ENCODE measurements around the gene CABCOCO1.

CABCOCO1 gene

GRCh38 chr10:61751599-61751998 is 88.9 kb downstream of the CABCOCO1 start:
- CTCF ChIA-PET, result interaction anchor here (0.6 to 1.9 kb wide), 11 partner anchors 10 to 353 kb away, joined by 3 to 13 read pairs (median 4); no protein-coding TSS in a partner anchor
- TF ChIP-seq L3MBTL2 (conservative IDR thresholded peaks at IDR 0.05), result no peak
- no peak for TF ChIP-seq LEF1 (IDR thresholded peaks at IDR 0.05; ENCODE audit: borderline replicate concordance)
- TF ChIP-seq PKNOX1 (IDR thresholded peaks at IDR 0.05), result no peak
- TF ChIP-seq HDGF (IDR thresholded peaks at IDR 0.05; ENCODE audit: borderline replicate concordance), result no peak
- TF ChIP-seq NFRKB (IDR thresholded peaks at IDR 0.05), result no peak
- TF ChIP-seq FOXM1 (IDR thresholded peaks at IDR 0.05; ENCODE audit: borderline replicate concordance), result no peak
- TF ChIP-seq SP1 (IDR thresholded peaks at IDR 0.05), result no peak
- DNase-seq (ENCODE audit: extremely low spot score), result no peak
- POLR2A ChIA-PET, result interaction anchor here (0.8 to 1.1 kb wide), 3 partner anchors 10 to 145 kb away, joined by 3 to 4 read pairs (median 3); no protein-coding TSS in a partner anchor

GRCh38 chr10:61752111-61753011 is 89.6 kb downstream of the CABCOCO1 start:
- TF ChIP-seq ZNF384 (IDR thresholded peaks at IDR 0.05), result 0 out of 2 replicates have a peak, but pooled peaks have one; percentile 42
- no peak for TF ChIP-seq LEF1 (IDR thresholded peaks at IDR 0.05; ENCODE audit: borderline replicate concordance)
- no peak for DNase-seq (ENCODE audit: extremely low spot score)
- ChIA-PET CTCF (interaction anchor here (0.6 to 1.7 kb wide), 3 partner anchors 49 to 146 kb away, joined by 3 to 6 read pairs (median 3); no protein-coding TSS in a partner anchor), POLR2A (interaction anchor here (1.6 kb wide), 1 partner anchor 145 kb away, joined by 5 read pairs; no protein-coding TSS in a partner anchor)

GRCh38 chr10:61753453-61753852 is 90.7 kb downstream of the CABCOCO1 start:
- no peak for DNase-seq (ENCODE audit: extremely low spot score)
- TF ChIP-seq FOXK2 (IDR thresholded peaks at IDR 0.05), result no peak
- TF ChIP-seq BHLHE40 (IDR thresholded peaks at IDR 0.05; ENCODE audit: borderline replicate concordance), result no peak
- no peak for TF ChIP-seq L3MBTL2 (conservative IDR thresholded peaks at IDR 0.05)
- no peak for TF ChIP-seq HDGF (IDR thresholded peaks at IDR 0.05; ENCODE audit: borderline replicate concordance)
- no peak for TF ChIP-seq ELF4 (IDR thresholded peaks at IDR 0.05)
- TF ChIP-seq SUZ12 (IDR thresholded peaks at IDR 0.05), result no peak
- no peak for TF ChIP-seq PKNOX1 (IDR thresholded peaks at IDR 0.05)
- TF ChIP-seq FOXM1 (IDR thresholded peaks at IDR 0.05; ENCODE audit: borderline replicate concordance), result no peak
- no peak for TF ChIP-seq SP1 (IDR thresholded peaks at IDR 0.05)
- no peak for TF ChIP-seq ARNT (IDR thresholded peaks at IDR 0.05)
- TF ChIP-seq TARDBP (IDR thresholded peaks at IDR 0.05), result no peak
- no peak for TF ChIP-seq NFRKB (IDR thresholded peaks at IDR 0.05)
- no peak for TF ChIP-seq LEF1 (IDR thresholded peaks at IDR 0.05; ENCODE audit: borderline replicate concordance)
- no peak for TF ChIP-seq ZNF384 (IDR thresholded peaks at IDR 0.05)
- ChIA-PET CTCF (no interaction called here), POLR2A (interaction anchor here (1.6 kb wide), 1 partner anchor 143 kb away, joined by 5 read pairs; no protein-coding TSS in a partner anchor)

- ChIA-PET CTCF (no interaction called here), POLR2A (interaction anchor here (0.7 kb wide), 1 partner anchor 142 kb away, joined by 3 read pairs; no protein-coding TSS in a partner anchor)
- no peak for DNase-seq (ENCODE audit: extremely low spot score)
- TF ChIP-seq TARDBP (IDR thresholded peaks at IDR 0.05) (no peak), LEF1 (IDR thresholded peaks at IDR 0.05; ENCODE audit: borderline replicate concordance) (no peak), SP1 (IDR thresholded peaks at IDR 0.05) (no peak), SUZ12 (IDR thresholded peaks at IDR 0.05) (no peak), L3MBTL2 (conservative IDR thresholded peaks at IDR 0.05) (no peak), ELF4 (IDR thresholded peaks at IDR 0.05) (no peak), FOXK2 (IDR thresholded peaks at IDR 0.05) (no peak), BHLHE40 (IDR thresholded peaks at IDR 0.05; ENCODE audit: borderline replicate concordance) (no peak), ARNT (IDR thresholded peaks at IDR 0.05) (no peak), FOXM1 (IDR thresholded peaks at IDR 0.05; ENCODE audit: borderline replicate concordance) (no peak), PKNOX1 (IDR thresholded peaks at IDR 0.05) (no peak)
Measured at GRCh38 chr10:61754587-61755550, 92.1 kb downstream of the CABCOCO1 start.

GRCh38 chr10:61757001-61757400 is 94.3 kb downstream of the CABCOCO1 start:
- ChIA-PET CTCF (no interaction called here), POLR2A (no interaction called here)
- TF ChIP-seq HDGF (IDR thresholded peaks at IDR 0.05; ENCODE audit: borderline replicate concordance) (no peak), ARNT (IDR thresholded peaks at IDR 0.05) (no peak), TARDBP (IDR thresholded peaks at IDR 0.05) (no peak), CTBP1 (IDR thresholded peaks at IDR 0.05; ENCODE audit: borderline replicate concordance) (no peak), FOXM1 (IDR thresholded peaks at IDR 0.05; ENCODE audit: borderline replicate concordance) (no peak), BHLHE40 (IDR thresholded peaks at IDR 0.05; ENCODE audit: borderline replicate concordance) (no peak), SP1 (IDR thresholded peaks at IDR 0.05) (no peak), FOXA1 (IDR thresholded peaks at IDR 0.05) (no peak), PKNOX1 (IDR thresholded peaks at IDR 0.05) (no peak), NFRKB (IDR thresholded peaks at IDR 0.05) (no peak), L3MBTL2 (conservative IDR thresholded peaks at IDR 0.05) (no peak), ZNF384 (IDR thresholded peaks at IDR 0.05) (no peak), LEF1 (IDR thresholded peaks at IDR 0.05; ENCODE audit: borderline replicate concordance) (no peak), SUZ12 (IDR thresholded peaks at IDR 0.05) (no peak), FOXK2 (IDR thresholded peaks at IDR 0.05) (no peak), ELF4 (IDR thresholded peaks at IDR 0.05) (no peak)
- no peak for DNase-seq (ENCODE audit: extremely low spot score)
